HEK293T (cell line): ENCODE data around the gene CCDC169.

Experiments used
- CTCF ChIA-PET: fragments of 350-600 bp; formaldehyde crosslinking; extraction: SDS; loops from one replicate; lab custom pipeline; 2021; ENCODE audit warnings: antibody characterized with exemption, inconsistent platforms; lab: Yijun Ruan, JAX
- POLR2A ChIA-PET: fragments of 350-600 bp; formaldehyde crosslinking; extraction: SDS; loops from one replicate; lab custom pipeline; 2020; ENCODE audit warnings: antibody characterized with exemption, inconsistent platforms; lab: Yijun Ruan, JAX
- DNase-seq: peaks from one replicate; pipeline ENCODE4 v3.0.0; 2012; ENCODE audit warnings: mixed read lengths; ENCODE audit errors: extremely low spot score
- ARNT ChIP-seq: fragments of 450-650 bp; IDR thresholded peaks from 2 replicates; pipeline ENCODE4 v1.6.1; 2017; ENCODE audit warnings: mild to moderate bottlenecking
- BHLHE40 ChIP-seq: fragments of 450-650 bp; IDR thresholded peaks from 2 replicates; pipeline ENCODE4 v1.6.1; 2016; ENCODE audit warnings: mild to moderate bottlenecking, moderate library complexity, borderline replicate concordance
- CTBP1 ChIP-seq: fragments of 450-650 bp; IDR thresholded peaks from 2 replicates; pipeline ENCODE4 v1.6.1; 2016; ENCODE audit warnings: borderline replicate concordance
- ELF4 ChIP-seq: fragments of 450-650 bp; IDR thresholded peaks from 2 replicates; pipeline ENCODE4 v1.6.1; 2017; ENCODE audit warnings: antibody characterized with exemption
- FOXA1 ChIP-seq: fragments of 450-650 bp; IDR thresholded peaks from 2 replicates; pipeline ENCODE4 v1.6.1; 2016; ENCODE audit warnings: mild to moderate bottlenecking
- FOXK2 ChIP-seq: fragments of 450-650 bp; IDR thresholded peaks from 2 replicates; pipeline ENCODE4 v1.6.1; 2016; ENCODE audit warnings: mild to moderate bottlenecking
- FOXM1 ChIP-seq: fragments of 450-650 bp; IDR thresholded peaks from 2 replicates; pipeline ENCODE4 v1.6.1; 2017; ENCODE audit warnings: mild to moderate bottlenecking, borderline replicate concordance
- HDGF ChIP-seq: fragments of 450-650 bp; IDR thresholded peaks from 2 replicates; pipeline ENCODE4 v1.6.1; 2017; ENCODE audit warnings: antibody characterized with exemption, borderline replicate concordance
- L3MBTL2 ChIP-seq: fragments of 450-650 bp; conservative IDR thresholded peaks from 2 replicates; pipeline ENCODE4 v1.6.1; 2016; ENCODE audit warnings: mild to moderate bottlenecking
- LEF1 ChIP-seq: fragments of 450-650 bp; IDR thresholded peaks from 2 replicates; pipeline ENCODE4 v1.6.1; 2017; ENCODE audit warnings: mild to moderate bottlenecking, borderline replicate concordance
- NFRKB ChIP-seq: fragments of 450-650 bp; IDR thresholded peaks from 2 replicates; pipeline ENCODE4 v1.6.1; 2016; ENCODE audit warnings: mild to moderate bottlenecking, moderate library complexity
- SP1 ChIP-seq: fragments of 450-650 bp; IDR thresholded peaks from 2 replicates; pipeline ENCODE4 v1.6.1; 2017
- SUZ12 ChIP-seq: fragments of 450-650 bp; IDR thresholded peaks from 2 replicates; pipeline ENCODE4 v1.6.1; 2016; ENCODE audit warnings: mild to moderate bottlenecking
- TARDBP ChIP-seq: fragments of 450-650 bp; IDR thresholded peaks from 2 replicates; pipeline ENCODE4 v1.6.1; 2016
- ZNF384 ChIP-seq: fragments of 450-650 bp; IDR thresholded peaks from 2 replicates; pipeline ENCODE4 v1.6.1; 2016
- TF ChIP-seq, protein P1 (sequence below): fragments of 450-650 bp; IDR thresholded peaks from 2 replicates; pipeline ENCODE4 v1.6.1; 2016

The CCDC169 gene

DNA sequence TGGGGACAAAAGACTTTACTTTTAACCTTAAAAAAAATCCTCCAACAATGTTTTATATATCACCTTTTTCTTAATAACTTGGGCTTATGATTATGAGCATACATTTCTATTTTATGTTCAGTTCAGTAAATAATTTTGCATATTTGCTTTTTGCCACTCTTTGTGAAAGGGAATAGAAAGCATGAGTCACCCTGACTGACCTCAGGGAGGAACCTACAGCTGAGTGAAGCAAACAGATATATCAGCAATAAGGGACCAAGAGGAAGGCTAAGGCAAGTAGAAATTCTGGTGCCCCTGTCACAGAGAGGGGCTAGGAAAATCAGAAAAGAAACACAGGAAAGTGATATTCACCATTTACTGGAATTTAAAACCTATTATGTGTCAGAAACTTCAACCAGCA, 46.1 kb downstream of the CCDC169 start:
- TF ChIP-seq CTBP1, result no peak
- TF ChIP-seq SUZ12, result no peak
- no peak for TF ChIP-seq BHLHE40
- no peak for TF ChIP-seq SP1
- TF ChIP-seq ELF4, result no peak
- TF ChIP-seq FOXA1, result no peak
- TF ChIP-seq ZNF384, result no peak
- TF ChIP-seq, protein P1, sequence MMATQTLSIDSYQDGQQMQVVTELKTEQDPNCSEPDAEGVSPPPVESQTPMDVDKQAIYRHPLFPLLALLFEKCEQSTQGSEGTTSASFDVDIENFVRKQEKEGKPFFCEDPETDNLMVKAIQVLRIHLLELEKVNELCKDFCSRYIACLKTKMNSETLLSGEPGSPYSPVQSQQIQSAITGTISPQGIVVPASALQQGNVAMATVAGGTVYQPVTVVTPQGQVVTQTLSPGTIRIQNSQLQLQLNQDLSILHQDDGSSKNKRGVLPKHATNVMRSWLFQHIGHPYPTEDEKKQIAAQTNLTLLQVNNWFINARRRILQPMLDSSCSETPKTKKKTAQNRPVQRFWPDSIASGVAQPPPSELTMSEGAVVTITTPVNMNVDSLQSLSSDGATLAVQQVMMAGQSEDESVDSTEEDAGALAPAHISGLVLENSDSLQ, result no peak
- no peak for TF ChIP-seq ARNT
- no peak for TF ChIP-seq NFRKB
- TF ChIP-seq FOXM1, result no peak
- no peak for TF ChIP-seq HDGF
- TF ChIP-seq TARDBP, result no peak
- TF ChIP-seq FOXK2, result no peak
- no peak for TF ChIP-seq L3MBTL2
- TF ChIP-seq LEF1, result no peak
- ChIA-PET CTCF (no interaction called here), POLR2A (no interaction called here)
- no peak for DNase-seq

- POLR2A ChIA-PET, result no interaction called here
- no peak for TF ChIP-seq FOXA1
- TF ChIP-seq L3MBTL2, result no peak
- TF ChIP-seq NFRKB, result no peak
- TF ChIP-seq CTBP1, result no peak
- TF ChIP-seq ARNT, result no peak
- no peak for TF ChIP-seq TARDBP
- TF ChIP-seq SP1, result no peak
- no peak for TF ChIP-seq SUZ12
- no peak for TF ChIP-seq FOXM1
- no peak for TF ChIP-seq BHLHE40
- TF ChIP-seq HDGF, result no peak
- TF ChIP-seq FOXK2, result no peak
- TF ChIP-seq ELF4, result no peak
- no peak for TF ChIP-seq LEF1
- TF ChIP-seq, protein P1, result no peak
- no peak for TF ChIP-seq ZNF384
- DNase-seq, result no peak
- CTCF ChIA-PET, result no interaction called here
Observed at GRCh38 chr13:36251017-36251416, 46.6 kb downstream of the CCDC169 start.

- CTCF ChIA-PET, result no interaction called here
- DNase-seq, result no peak
- POLR2A ChIA-PET, result no interaction called here
- no peak for TF ChIP-seq BHLHE40
Observed at GRCh38 chr13:36248700-36249099, 48.9 kb downstream of the CCDC169 start.

DNA sequence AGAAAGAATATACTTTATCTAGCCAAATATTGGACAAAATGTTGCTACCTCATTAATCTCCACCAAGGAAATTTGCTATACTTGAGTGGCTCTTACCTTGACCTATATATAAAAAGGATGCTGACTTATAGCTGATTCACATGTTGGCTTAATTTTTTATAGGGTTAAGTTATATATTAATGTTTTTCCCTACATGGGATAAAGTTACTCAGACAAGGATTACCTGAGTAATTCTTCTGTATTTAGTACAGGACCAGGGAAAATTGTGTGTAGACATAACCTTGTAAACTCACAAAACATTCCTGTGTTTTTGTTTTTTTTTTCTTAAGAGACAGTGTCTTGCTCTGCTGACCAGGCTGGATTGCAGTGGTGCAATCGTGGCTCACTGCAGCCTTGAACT, 52.6 kb downstream of the CCDC169 start:
- POLR2A ChIA-PET, result no interaction called here
- no peak for DNase-seq
- CTCF ChIA-PET, result no interaction called here
- TF ChIP-seq, protein P1, result no peak
- no peak for TF ChIP-seq ELF4
- no peak for TF ChIP-seq ZNF384
- no peak for TF ChIP-seq SP1
- no peak for TF ChIP-seq HDGF
- TF ChIP-seq TARDBP, result no peak
- TF ChIP-seq SUZ12, result no peak
- no peak for TF ChIP-seq BHLHE40
- TF ChIP-seq NFRKB, result no peak
- no peak for TF ChIP-seq FOXA1
- TF ChIP-seq CTBP1, result no peak
- no peak for TF ChIP-seq L3MBTL2
- no peak for TF ChIP-seq LEF1
- no peak for TF ChIP-seq ARNT

DNA sequence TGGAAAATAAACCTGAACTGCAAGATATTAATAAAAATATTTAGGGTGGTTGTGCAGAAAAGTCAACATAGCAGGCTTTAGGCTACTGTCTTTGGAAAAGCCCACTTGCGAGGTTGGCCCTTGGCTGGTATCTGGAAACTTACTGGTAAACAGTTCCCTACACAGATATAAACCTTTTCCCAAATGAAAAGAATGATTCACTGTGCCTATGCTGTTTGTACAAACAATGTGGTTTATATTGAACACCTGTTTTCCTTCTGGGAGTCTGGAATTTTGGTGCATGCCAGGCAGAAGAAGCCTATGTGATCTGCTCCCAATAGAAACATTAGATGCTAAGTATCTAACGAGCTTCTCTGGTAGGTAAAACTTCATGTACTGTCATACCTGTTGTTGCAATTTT, 53.5 kb downstream of the CCDC169 start:
- TF ChIP-seq NFRKB (no peak), FOXK2 (no peak)
- TF ChIP-seq, protein P1, result no peak
- CTCF ChIA-PET, result no interaction called here
- POLR2A ChIA-PET, result no interaction called here
- DNase-seq, result no peak

- ChIA-PET CTCF (no interaction called here), POLR2A (no interaction called here)
Observed at GRCh38 chr13:36242761-36243160, 54.9 kb downstream of the CCDC169 start.

GRCh38 chr13:36231236-36231635, 66.4 kb downstream of the CCDC169 start:
- DNase-seq, result no peak
- no peak for TF ChIP-seq NFRKB
- TF ChIP-seq ARNT, result no peak
- CTCF ChIA-PET, result no interaction called here
- POLR2A ChIA-PET, result no interaction called here

More at GRCh38 chr13:36242761-36243160, 54.9 kb downstream of the CCDC169 start:
- no peak for DNase-seq
- TF ChIP-seq FOXM1, result no peak
- no peak for TF ChIP-seq HDGF
- no peak for TF ChIP-seq FOXA1
- TF ChIP-seq ZNF384, result no peak
